HG02938 (cell line): ENCODE measurements around the gene MTARC1.

Experiments used
- ATAC-seq: cut with Tn5 transposase; IDR thresholded peaks from one replicate; pipeline ENCODE4 v1.9.1; 2021; ENCODE audit warnings: mild to moderate bottlenecking, moderate library complexity; ENCODE audit not compliant: unreplicated experiment

The MTARC1 gene

DNA sequence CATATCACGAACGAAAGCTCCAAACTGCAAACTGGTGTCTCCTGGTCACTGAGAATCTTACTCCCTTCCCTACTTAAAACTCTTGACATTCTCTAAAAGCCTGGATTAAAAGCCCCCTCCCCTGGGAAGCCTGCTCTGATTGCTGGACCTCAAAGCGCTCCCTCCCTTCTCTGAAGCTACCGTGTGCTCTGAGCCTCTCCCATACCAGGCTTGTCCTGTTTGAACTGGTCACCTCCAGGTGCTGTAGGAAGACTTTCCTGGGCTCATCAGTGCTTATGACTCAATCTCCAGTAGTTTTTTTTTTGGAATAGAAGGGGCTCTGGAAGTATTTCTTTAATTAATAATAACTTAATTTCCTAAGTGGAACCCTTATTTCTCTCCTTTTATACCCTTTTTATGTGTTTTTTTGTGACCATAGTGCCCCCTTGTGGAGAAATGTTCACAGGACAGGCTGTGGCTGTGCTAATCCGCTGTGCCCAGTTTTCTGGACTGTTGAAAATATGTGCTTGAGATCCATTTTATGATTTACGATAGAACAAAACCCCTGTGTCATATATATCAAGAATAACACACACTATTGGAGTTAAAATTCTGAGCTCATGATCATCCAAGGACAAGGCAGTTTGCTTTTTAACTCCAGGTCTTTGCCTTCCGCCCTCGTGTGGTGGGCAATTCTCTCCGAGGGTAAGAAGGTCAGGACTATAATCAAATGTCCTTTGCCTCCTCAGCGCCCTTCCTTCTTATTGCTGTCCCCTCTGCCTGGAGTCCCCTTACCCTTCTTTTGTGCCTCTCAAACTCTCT, 16.9 kb downstream of the MTARC1 start:
- ATAC-seq, result no peak

- ATAC-seq, result no peak
Observed at GRCh38 chr1:220804202-220804586, 17.5 kb downstream of the MTARC1 start.

- ATAC-seq, result no peak
Observed at GRCh38 chr1:220806408-220806807, 19.7 kb downstream of the MTARC1 start.

DNA sequence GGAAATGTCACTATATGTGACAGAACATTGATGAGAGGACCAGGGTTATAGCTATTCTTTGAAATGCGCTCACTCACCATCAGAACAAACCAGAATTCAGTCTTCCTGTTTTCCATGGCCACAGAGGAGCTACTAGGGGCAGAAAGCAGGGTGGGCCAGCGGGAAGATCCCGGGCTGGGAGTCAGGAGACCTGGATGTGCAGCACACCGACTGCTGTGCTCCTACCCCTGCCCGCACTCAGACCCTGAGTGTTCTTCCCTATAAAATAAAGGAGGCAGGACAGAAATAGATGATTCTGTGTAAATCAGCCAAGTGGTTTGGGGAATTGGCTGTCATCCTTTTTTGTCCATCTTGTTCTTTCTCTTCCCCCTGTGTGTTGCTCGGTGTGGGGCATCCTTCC, 21.0 kb downstream of the MTARC1 start:
- ATAC-seq, result no peak

- no peak for ATAC-seq
Observed at GRCh38 chr1:220808345-220809186, 21.9 kb downstream of the MTARC1 start.

DNA sequence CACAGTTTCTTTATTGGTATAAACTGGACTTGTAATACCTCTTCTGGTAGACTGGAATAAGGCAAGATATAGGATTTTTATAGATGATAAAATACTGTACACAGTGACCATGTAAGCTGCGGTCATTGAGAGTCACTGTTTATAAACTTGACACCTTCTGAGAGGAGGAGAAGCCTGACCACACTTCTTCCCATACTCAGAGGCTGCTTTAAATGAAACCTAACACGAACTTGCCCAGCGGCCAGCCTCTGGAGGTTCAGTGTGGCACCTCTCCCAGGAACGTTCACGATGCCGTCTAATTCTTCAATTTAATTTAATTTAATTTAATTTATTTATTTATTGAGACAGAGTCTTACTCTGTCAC, 22.5 kb downstream of the MTARC1 start:
- ATAC-seq, result no peak

GRCh38 chr1:220809704-220810103, 23.0 kb downstream of the MTARC1 start:
- ATAC-seq, result no peak

DNA sequence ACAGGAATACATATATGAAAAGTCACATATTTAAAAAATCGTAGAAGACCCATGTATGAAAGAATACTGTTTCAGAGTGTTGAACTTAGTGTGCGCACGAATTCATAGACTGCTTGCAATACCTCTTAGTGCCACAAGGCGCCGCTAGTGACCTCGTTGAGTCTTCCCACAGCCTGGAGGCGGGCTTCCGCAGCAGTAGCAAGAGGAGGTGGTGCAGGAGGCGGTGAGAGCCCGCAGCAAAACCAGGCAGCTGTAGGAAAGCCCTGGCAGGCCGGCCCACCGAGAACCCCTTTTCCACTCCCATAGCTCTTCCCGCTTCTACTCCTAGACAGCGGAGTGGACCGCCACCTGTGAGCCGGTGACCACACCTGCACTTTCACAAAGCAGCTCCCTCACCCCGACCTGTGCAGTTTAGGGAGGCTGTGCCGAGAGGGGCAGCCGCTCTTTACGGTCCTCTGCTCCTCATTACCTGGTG, 23.5 kb downstream of the MTARC1 start:
- ATAC-seq, result peak; percentile 95

GRCh38 chr1:220810963-220811362, 24.2 kb downstream of the MTARC1 start:
- no peak for ATAC-seq

DNA sequence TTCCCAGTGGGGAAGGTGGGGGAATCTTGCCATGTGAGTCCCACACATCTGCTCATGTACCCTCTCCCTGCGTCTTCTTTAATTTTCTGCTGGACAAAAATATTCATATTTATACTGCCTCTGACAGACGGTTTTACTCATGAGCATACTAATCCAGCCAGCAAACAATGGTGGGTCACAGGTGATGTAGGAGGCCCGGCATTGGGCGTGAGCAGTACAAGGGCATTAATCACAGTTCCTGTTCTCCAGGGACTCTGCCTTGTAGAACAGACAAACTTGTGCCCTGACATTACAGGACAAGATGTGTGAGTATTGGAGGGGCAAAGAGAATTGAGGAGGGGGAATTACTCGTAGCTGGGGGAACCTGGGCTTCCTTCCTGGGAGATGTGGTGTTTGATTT, 25.0 kb downstream of the MTARC1 start:
- no peak for ATAC-seq

DNA sequence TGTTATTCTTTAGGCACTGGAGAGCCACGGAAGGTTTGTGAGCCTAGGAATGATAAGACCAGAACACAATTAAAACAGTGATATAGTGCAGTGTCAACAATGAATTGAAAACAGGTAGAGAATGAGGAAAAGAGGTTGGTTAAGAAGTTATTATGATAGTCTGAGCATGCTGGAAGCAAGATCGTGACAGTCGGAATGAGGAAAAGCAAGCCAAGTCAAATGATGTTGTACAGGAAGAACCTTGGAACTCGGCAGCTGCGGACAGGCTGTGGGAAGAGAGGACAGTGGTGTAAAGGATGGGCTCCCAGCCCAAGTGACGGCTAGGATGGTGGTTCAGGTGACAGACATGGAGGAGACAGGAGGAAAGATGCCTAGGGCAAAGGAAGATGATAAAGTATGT, 25.6 kb downstream of the MTARC1 start:
- no peak for ATAC-seq

DNA sequence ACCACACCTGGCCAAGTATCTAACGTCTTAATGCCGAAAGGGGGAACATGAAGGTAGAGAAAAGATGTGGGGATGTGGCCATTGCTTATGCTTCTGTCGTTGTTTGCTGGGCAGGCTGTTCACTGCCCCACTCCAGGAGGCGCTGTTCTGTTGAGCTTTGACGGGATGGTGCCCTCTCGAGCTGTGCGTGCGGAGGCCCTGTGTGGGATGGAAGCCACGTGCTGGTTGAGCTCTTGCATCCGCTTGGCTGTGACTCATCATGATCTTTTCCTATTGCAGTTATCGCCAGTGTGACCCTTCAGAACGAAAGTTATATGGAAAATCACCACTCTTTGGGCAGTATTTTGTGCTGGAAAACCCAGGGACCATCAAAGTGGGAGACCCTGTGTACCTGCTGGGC, 26.3 kb downstream of the MTARC1 start:
- no peak for ATAC-seq

- ATAC-seq, result no peak
Observed at GRCh38 chr1:220815409-220815808, 28.7 kb downstream of the MTARC1 start.

- ATAC-seq, result no peak
Observed at GRCh38 chr1:220817907-220818306, 31.2 kb downstream of the MTARC1 start.

DNA sequence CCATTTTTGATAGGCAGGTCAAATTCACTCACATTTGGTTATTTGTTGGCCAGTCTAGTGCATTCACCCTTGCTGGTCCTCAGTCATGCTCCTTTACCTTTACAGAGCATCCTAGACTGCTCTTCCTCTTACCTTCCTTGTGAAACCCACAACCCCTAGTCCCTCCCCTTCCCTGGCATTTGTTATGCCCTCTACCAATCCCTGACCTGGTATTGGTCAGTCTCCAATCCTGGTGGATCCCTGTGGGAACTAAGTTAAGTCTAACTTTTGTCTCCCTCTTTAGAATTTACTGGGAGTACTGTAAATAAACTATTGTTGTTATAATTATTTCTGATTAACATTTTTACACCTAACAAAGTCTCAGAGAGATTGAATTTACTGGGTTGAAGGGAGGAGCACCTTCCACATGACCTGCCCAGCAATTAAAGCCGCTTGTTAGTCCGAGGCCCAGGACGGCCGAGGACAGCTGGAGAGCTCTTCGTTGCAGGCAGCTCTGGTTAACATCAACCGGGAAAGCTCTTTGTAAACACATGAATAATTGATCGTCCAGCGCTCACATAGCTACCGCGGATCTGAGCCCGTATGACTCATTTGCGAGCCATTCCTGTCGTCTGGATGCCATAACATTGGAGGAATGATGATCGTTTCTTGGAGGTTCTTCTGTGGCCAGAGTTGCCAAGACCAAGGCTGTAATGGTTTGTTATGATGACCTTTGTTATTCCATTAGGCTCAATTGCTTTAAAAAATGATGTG, 31.9 kb downstream of the MTARC1 start:
- no peak for ATAC-seq

GRCh38 chr1:220819467-220820026, 32.8 kb downstream of the MTARC1 start:
- ATAC-seq, result no peak

- no peak for ATAC-seq
Observed at GRCh38 chr1:220824031-220824989, 37.6 kb downstream of the MTARC1 start.

GRCh38 chr1:220825819-220826551, 39.3 kb downstream of the MTARC1 start:
- no peak for ATAC-seq

GRCh38 chr1:220826729-220827128, 40.0 kb downstream of the MTARC1 start:
- ATAC-seq, result no peak
